Naive B cell (primary cell): ENCODE measurements around the gene RALGAPB. TPM values are rescaled to one million over a fixed set of nuclear protein-coding genes. Genes with fewer than 3 reads are reported as not detected.
"Not testable (repeated sequence)": the region's sequence is repeated elsewhere in the genome, so short reads cannot be mapped to it uniquely, and the experiment has no call there.

ENCODE experiments used
- ATAC-seq, 2 donors: fragments of 150-1000 bp; cut with Tn5 transposase; 2 replicates each; pipeline ENCODE4 v1.10.0; 2021; ENCODE audit warnings: low read depth in 2 of 2, mild to moderate bottlenecking in 2 of 2, moderate library complexity in 2 of 2
- DNase-seq: peaks from one replicate; pipeline ENCODE4 v3.0.0; 2022
- H3K27ac Mint-ChIP-seq, 6 donors: one replicate each; pipeline ENCODE4 v1.8.0; 2020 to 2022; ENCODE audit warnings: mild to moderate bottlenecking in 6 of 6, mixed read lengths in 6 of 6, moderate library complexity in 5 of 6, inconsistent platforms in 2 of 6
- H3K27me3 Mint-ChIP-seq, 3 donors: one replicate each; pipeline ENCODE4 v1.8.0; 2021 to 2022; ENCODE audit warnings: mixed read lengths in 3 of 3, mild to moderate bottlenecking in 1 of 3
- H3K36me3 Mint-ChIP-seq, 2 donors: one replicate each; pipeline ENCODE4 v1.8.0; 2020 to 2022; ENCODE audit warnings: mixed read lengths in 2 of 2, inconsistent platforms in 1 of 2, mild to moderate bottlenecking in 1 of 2
- H3K4me1 Mint-ChIP-seq, 3 donors: one replicate each; pipeline ENCODE4 v1.8.0; 2020 to 2022; ENCODE audit warnings: mixed read lengths in 3 of 3, inconsistent platforms in 1 of 3, mild to moderate bottlenecking in 1 of 3, moderate library complexity in 1 of 3
- H3K4me3 Mint-ChIP-seq, 8 donors: one replicate each; pipeline ENCODE4 v1.8.0; 2020 to 2022; ENCODE audit warnings: mild to moderate bottlenecking in 8 of 8, mixed read lengths in 8 of 8, moderate library complexity in 8 of 8, inconsistent platforms in 2 of 8
- H3K9me3 Mint-ChIP-seq, 7 donors: one replicate each; pipeline ENCODE4 v1.8.0; 2020 to 2022; ENCODE audit warnings: mixed read lengths in 7 of 7, mild to moderate bottlenecking in 5 of 7, inconsistent platforms in 2 of 7, moderate library complexity in 1 of 7
- polyA plus RNA-seq, 6 donors: library from polyadenylated mRNA; unstranded; fragments of 300-500 nt; fragmentation: Illumina TruSeq; gene quantifications; one replicate each; pipeline ENCODE4 v1.2.3, GENCODE V29; 2021; ENCODE audit warnings: low read depth in 6 of 6

RALGAPB gene
- polyA plus RNA-seq, 6 donors from 2014 or later, result 6.3 to 17.4 (median 11.8) TPM

DNA sequence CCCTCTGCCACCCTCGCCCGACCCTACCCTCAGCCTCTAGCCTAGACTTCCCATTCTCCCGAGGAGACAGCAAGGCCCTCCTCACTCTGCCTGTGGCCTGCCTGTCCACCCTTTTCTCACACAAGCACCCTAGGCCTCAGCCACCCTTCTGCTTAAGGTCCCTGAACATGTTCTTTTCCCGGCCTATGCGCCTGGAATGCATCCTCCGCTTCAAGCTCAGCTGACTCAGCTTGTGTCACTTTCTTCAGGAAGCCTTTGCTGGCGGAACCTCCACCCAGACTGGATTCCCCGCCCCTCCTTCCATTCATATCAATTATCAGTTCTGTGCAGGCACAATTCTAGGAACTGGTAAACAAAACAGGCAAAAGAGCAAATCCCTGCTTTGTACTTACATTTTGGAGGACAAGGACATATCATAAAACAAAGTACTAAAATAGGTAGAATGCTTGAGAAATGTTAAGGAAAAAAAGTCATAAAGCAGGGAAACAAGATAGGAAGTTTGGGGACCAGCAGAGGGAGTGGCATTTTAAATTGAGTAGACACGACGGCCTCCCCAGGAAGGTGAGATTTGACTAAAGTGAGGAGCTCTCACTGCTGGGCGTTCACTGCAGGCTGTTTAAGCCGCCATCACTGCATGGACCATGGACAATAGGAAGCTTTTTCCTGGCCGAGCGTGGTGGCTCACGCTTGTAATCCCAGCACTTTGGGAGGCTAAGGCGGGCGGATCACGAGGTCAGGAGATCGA lies 19.6 kb upstream of the RALGAPB start:
- ATAC-seq, result no peak
- peaks cover 19 to 24% of the 10 kb centered on the region in 2 donors for H3K36me3 Mint-ChIP-seq
- H3K27ac Mint-ChIP-seq, result peak overlapping the region in 1 of 6 donors; percentile 58
- no peak for DNase-seq
- H3K27me3 Mint-ChIP-seq, result peaks cover 0 to 5% (median 0%) of the 10 kb centered on the region in 3 donors
- no peaks in the 10 kb centered on the region for H3K9me3 Mint-ChIP-seq
- H3K4me1 Mint-ChIP-seq, result peaks cover 15 to 18% (median 17%) of the 10 kb centered on the region in 3 donors
- H3K4me3 Mint-ChIP-seq, result no peak overlapping the region

DNA sequence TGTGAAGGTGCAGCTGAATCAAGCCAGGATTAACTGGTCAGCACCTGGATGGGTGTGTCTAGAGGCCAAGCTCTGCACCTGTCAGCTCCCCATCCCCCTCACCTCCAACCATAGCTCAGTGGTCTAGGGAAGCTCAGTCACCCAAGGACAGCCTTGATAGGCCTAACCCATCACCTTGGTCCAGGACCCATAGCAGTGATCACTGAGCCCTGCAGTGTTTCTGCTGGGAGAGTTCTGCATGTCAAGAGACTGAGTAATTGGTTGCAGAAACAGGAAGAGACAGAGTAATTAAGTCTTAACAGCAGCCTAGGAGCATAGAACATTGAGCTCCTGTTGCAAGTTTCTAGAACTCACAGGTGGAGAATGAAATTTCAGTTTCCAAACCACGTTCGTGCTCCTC lies 18.7 kb upstream of the RALGAPB start:
- Mint-ChIP-seq H3K27ac (peak overlapping the region in 1 of 6 donors; percentile 63), H3K4me3 (no peak overlapping the region)

DNA sequence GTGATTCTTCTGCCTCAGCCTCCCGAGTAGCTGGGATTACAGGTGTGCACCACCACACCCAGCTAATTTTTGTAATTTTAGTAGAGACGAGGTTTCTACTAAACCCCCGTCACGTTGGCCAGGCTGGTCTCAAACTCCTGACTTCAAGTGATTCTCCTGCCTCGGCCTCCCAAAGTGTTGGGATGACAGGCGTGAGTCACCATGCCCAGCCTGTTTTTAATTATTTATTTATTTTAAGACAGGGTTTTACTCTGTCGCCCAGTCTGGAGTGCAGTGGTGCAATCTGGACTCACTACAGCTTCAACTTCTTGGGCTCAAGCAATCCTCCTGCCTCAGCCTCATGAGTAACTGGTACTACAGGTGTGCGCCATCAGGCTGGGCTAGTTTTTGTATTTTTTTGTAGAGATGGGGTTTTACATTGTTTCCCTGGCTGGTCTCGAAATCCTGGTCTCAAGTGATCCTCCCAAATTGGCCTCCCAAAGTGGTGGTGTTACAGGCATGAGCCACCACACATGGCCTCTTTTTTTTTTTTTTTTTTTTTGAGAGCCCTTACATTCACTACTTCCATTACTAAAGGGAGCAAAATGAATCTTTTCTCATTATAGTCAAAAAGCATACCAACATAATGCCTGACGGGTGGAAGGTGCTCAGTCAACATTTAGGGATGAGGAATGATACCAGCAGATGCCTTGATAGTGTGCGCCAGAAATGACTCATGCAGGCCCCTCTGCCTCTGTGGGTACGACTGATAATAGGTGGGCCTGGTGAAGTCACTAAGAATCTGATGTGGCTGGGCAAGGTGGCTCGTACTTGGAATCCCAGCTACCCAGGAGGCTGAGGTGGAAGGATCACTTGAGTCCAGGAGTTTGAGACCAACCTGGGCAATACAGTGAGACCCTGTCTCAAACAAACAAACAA lies 17.8 kb upstream of the RALGAPB start:
- ATAC-seq, result no peak
- Mint-ChIP-seq H3K9me3 (no peaks in the 10 kb centered on the region), H3K27me3 (peaks cover 0 to 5% (median 0%) of the 10 kb centered on the region in 3 donors), H3K4me1 (peaks cover 1 to 8% (median 4%) of the 10 kb centered on the region in 3 donors), H3K36me3 (peaks cover 12 to 17% of the 10 kb centered on the region in 2 donors), H3K4me3 (peak overlapping the region in 1 of 8 donors; percentile 61), H3K27ac (peak overlapping the region in 2 of 6 donors; percentile 63 to 65)
- no peak for DNase-seq

More for the DNA sequence above, 18.7 kb upstream of the RALGAPB start:
- H3K36me3 Mint-ChIP-seq, result peaks cover 19 to 24% of the 10 kb centered on the region in 2 donors
- DNase-seq, result no peak
- H3K27me3 Mint-ChIP-seq, result peaks cover 0 to 5% (median 0%) of the 10 kb centered on the region in 3 donors
- peak; percentile 41 to 49 for ATAC-seq
- no peaks in the 10 kb centered on the region for H3K9me3 Mint-ChIP-seq
- peaks cover 10 to 12% (median 10%) of the 10 kb centered on the region in 3 donors for H3K4me1 Mint-ChIP-seq

DNA sequence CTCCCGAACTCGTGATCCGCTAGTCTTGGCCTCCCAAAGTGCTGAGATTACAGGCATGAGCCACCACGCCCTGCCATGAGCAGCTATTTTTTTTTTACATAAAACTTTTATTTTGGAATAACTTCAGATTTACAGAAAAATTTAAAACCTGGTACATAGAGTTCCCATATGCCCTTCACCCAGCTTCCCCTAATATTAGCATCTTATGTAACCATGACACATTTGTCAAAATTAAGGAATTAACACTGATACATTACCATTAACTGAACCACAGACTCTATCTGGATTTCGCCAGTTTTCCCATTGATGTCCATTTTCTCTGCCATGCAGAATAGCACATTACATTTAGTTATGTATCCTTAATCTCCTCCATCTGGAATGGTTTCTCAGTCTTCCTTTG lies 14.3 kb upstream of the RALGAPB start:
- no peak overlapping the region for H3K4me3 Mint-ChIP-seq
- ATAC-seq (no peak), DNase-seq (no peak)
- peaks cover 0 to 5% (median 0%) of the 10 kb centered on the region in 3 donors for H3K27me3 Mint-ChIP-seq
- H3K36me3 Mint-ChIP-seq, result no peaks in the 10 kb centered on the region
- no peak overlapping the region for H3K27ac Mint-ChIP-seq
- H3K9me3 Mint-ChIP-seq, result peaks cover 0 to 2% (median 0%) of the 10 kb centered on the region in 7 donors
- peaks cover 0 to 8% (median 3%) of the 10 kb centered on the region in 3 donors for H3K4me1 Mint-ChIP-seq

DNA sequence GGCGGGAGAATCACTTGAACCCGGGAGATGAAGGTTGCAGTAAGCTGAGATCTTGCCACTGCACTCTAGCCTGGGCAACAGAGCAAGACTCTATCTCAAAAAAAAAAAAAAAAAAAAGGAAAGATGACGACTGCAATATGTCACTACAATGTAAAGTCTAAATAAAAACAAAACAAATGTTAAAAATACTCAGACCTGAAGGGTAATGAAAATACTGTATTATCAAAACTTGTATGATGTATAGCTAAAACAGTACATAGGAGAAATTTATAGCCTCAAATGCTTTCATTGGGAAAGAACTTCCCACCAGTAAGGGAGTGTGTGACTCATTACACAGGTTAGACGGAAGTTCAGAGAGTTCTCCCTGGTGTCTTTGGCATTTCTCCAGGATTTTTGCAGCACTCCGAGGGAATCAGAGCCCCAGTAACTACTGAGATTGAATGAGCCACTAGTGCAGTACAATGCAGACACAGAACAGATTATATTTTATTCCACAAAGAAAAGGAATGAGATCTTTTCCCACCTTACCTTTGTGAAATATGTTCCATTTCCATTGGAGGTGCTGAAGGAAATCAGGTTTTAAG lies 12.5 kb upstream of the RALGAPB start:
- Mint-ChIP-seq H3K4me1 (no peaks in the 10 kb centered on the region), H3K36me3 (no peaks in the 10 kb centered on the region), H3K27me3 (peaks cover 0 to 5% (median 0%) of the 10 kb centered on the region in 3 donors), H3K9me3 (peaks cover 0 to 2% (median 0%) of the 10 kb centered on the region in 7 donors), H3K4me3 (no peak overlapping the region), H3K27ac (no peak overlapping the region)
- no peak for ATAC-seq
- no peak for DNase-seq

DNA sequence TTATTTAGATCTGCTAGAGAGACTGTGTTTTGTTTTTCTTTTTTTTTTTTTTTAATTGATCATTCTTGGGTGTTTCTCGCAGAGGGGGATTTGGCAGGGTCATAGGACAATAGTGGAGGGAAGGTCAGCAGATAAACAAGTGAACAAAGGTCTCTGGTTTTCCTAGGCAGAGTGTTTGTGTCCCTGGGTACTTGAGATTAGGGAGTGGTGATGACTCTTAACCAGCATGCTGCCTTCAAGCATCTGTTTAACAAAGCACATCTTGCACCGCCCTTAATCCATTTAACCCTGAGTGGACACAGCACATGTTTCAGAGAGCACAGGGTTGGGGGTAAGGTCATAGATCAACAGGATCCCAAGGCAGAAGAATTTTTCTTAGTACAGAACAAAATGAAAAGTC lies 12.0 kb upstream of the RALGAPB start:
- not testable (repeated sequence) for H3K27ac Mint-ChIP-seq, DNase-seq, H3K36me3 Mint-ChIP-seq, H3K4me3 Mint-ChIP-seq, H3K27me3 Mint-ChIP-seq, ATAC-seq, H3K4me1 Mint-ChIP-seq, H3K9me3 Mint-ChIP-seq

DNA sequence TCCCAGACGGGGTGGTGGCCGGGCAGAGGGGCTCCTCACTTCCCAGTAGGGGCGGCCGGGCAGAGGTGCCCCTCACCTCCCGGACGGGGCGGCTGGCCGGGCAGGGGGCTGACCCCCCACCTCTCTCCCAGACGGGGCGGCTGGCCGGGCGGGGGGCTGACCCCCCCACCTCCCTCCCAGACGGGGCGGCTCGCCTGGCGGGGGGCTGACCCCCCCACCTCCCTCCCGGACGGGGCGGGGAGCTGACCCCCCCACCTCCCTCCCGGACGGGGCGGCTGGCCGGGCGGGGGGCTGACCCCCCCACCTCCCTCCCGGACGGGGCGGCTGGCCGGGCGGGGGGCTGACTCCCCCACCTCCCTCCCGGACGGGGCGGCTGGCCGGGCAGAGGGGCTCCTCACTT lies 11.5 kb upstream of the RALGAPB start:
- H3K4me3 Mint-ChIP-seq, DNase-seq, ATAC-seq, H3K4me1 Mint-ChIP-seq, H3K27ac Mint-ChIP-seq, H3K9me3 Mint-ChIP-seq, H3K36me3 Mint-ChIP-seq, H3K27me3 Mint-ChIP-seq: not testable (repeated sequence)

DNA sequence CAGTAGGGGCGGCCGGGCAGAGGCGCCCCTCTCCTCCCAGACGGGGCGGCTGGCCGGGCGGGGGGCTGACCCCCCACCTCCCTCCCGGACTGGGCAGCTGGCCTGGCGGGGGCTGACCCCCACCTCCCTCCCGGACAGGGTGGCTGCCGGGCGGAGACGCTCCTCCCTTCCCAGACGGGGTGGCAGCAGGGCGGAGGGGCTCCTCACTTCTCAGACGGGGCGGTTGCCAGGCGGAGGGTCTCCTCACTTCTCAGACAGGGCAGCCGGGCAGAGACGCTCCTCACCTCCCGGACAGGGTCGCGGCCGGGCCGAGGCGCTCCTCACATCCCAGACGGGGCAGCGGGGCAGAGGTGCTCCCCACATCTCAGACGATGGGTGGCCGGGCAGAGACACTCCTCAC lies 11.1 kb upstream of the RALGAPB start:
- not testable (repeated sequence) for H3K4me1 Mint-ChIP-seq, H3K4me3 Mint-ChIP-seq, H3K27me3 Mint-ChIP-seq, ATAC-seq, H3K27ac Mint-ChIP-seq, DNase-seq, H3K9me3 Mint-ChIP-seq, H3K36me3 Mint-ChIP-seq

DNA sequence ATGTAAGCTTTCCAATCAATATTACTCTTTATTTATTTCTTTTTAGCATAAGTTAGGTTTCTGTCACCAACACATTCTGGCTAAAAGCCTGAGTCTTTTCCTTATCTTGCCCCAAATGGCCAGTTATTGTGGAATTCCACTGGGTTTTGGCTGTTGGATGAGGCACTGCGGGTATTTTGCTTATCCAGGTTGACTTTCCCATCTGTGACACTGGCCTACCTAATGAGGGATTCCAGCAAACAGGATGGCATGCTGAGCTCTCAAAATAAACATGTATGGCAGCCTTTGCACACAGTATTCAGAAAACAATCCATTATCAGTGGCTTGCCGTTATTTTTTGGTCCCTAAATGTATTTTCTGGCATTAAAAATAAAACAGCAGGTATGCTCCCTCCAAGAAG lies 6.5 kb upstream of the RALGAPB start:
- no peaks in the 10 kb centered on the region for H3K4me1 Mint-ChIP-seq
- DNase-seq, result no peak
- H3K9me3 Mint-ChIP-seq, result peaks cover 0 to 3% (median 0%) of the 10 kb centered on the region in 7 donors
- H3K27me3 Mint-ChIP-seq, result peaks cover 0 to 6% (median 0%) of the 10 kb centered on the region in 3 donors
- peak overlapping the region in 1 of 6 donors; percentile 28 for H3K27ac Mint-ChIP-seq
- H3K36me3 Mint-ChIP-seq, result no peaks in the 10 kb centered on the region
- H3K4me3 Mint-ChIP-seq, result no peak overlapping the region
- ATAC-seq, result no peak

DNA sequence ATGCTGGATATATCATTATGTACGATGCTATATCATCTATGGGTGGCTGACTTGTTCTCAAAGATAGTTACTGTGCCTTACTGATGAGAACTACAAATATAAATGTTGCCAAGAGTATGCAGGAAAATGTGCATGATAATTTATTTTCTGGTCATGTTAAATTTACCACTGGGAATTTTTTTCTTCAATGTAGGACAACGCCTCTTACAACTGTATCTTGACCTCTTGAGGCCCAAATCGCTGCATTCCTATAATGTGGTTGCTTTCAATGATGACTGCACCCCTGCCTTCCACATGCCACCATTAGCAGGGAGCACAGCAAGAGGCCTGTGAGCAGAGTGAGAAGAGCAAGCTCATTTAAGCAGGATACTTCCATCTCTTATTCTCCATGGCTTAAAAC lies 5.7 kb upstream of the RALGAPB start:
- ATAC-seq (no peak), DNase-seq (no peak)
- no peaks in the 10 kb centered on the region for H3K36me3 Mint-ChIP-seq
- H3K27me3 Mint-ChIP-seq, result peaks cover 0 to 6% (median 0%) of the 10 kb centered on the region in 3 donors
- no peak overlapping the region for H3K4me3 Mint-ChIP-seq
- no peak overlapping the region for H3K27ac Mint-ChIP-seq
- H3K4me1 Mint-ChIP-seq, result peaks cover 4 to 5% (median 4%) of the 10 kb centered on the region in 3 donors
- peaks cover 0 to 3% (median 0%) of the 10 kb centered on the region in 7 donors for H3K9me3 Mint-ChIP-seq

DNA sequence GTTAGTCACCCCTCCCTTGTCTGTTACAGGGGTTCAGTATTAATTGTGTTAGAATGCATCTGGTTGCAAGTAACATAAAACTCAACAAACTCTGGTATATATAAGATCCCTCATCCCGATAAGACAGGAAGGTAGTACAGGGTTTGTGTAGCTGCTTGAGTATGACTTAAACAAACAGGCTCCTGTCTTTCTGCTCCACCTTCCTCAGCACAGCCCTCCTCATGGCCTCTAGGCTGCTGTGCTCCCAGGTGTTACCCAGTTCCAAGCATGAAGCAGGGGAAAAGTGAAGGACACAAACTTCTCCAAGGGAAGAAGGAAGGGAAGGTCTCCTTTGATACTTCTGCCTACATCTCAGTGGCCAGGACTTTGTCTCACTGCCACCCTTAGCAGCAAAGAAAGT lies 1.4 kb upstream of the RALGAPB start:
- peak overlapping the region in 4 of 8 donors; percentile 26 to 95 (median 91) for H3K4me3 Mint-ChIP-seq
- H3K36me3 Mint-ChIP-seq, result no peaks in the 10 kb centered on the region
- H3K27ac Mint-ChIP-seq, result peak overlapping the region in 3 of 6 donors; percentile 21 to 89 (median 33)
- H3K9me3 Mint-ChIP-seq, result peaks cover 0 to 3% (median 0%) of the 10 kb centered on the region in 7 donors
- DNase-seq (no peak), ATAC-seq (no peak)
- H3K4me1 Mint-ChIP-seq, result peaks cover 31 to 38% (median 31%) of the 10 kb centered on the region in 3 donors
- H3K27me3 Mint-ChIP-seq, result peaks cover 0 to 6% (median 0%) of the 10 kb centered on the region in 3 donors

DNA sequence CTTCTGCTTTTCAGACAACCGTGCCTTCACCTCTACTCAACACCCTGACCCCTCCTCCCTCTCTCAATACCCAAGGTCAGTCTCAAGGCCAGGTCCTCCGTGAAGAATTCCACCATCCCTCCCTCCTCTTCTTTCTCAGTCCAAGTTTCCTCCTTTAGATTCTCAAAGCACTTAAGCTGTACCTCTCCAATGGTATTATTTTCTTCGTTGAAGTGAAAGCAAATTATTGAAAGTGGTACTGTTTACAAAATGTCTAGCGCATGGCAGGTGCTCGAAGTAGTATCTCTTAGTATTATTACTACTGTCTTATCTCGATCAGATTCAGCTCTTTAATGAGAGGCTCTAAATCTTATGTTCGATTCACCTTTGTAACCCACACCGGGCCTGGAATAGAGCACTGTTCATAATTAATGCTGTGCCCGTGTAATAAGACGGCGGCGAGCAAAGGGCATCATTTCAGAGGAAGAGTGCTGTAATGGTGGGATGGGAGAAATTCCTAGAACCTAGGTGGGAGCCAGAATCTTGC lies 593 bp upstream of the RALGAPB start:
- ATAC-seq (peak; percentile 11 to 13), DNase-seq (no peak)
- H3K36me3 Mint-ChIP-seq, result no peaks in the 10 kb centered on the region
- H3K27me3 Mint-ChIP-seq, result peaks cover 0 to 6% (median 0%) of the 10 kb centered on the region in 3 donors
- H3K9me3 Mint-ChIP-seq, result peaks cover 0 to 3% (median 0%) of the 10 kb centered on the region in 7 donors
- peak overlapping the region; percentile 79 to 95 (median 90) for H3K27ac Mint-ChIP-seq
- peaks cover 37 to 44% (median 39%) of the 10 kb centered on the region in 3 donors for H3K4me1 Mint-ChIP-seq
- peak overlapping the region; percentile 88 to 95 (median 92) for H3K4me3 Mint-ChIP-seq

DNA sequence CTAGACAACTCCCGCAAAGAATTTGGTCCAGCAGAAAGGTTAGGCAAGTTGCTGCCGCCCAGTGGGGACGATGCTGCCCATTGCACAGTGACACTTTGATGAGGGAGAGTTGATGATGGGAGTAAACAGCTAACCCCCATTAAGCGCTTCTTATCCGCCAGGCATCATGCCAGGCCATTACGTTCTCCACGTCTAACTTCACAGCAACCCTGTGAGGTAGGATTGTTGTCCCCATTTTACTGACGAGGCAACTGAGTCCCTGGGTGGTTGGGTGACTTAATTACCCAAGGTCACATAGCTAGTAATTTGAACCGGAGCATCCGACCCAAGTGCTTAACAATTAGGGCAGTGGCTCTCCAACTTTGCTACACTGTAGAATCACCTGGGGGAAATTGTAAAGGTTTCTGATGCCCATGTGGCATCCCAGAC lies 738 bp downstream of the RALGAPB start:
- peak overlapping the region; percentile 78 to 95 (median 91) for H3K4me3 Mint-ChIP-seq
- no peak for DNase-seq
- peaks cover 37 to 49% (median 39%) of the 10 kb centered on the region in 3 donors for H3K4me1 Mint-ChIP-seq

More for the DNA sequence above, 738 bp downstream of the RALGAPB start:
- Mint-ChIP-seq H3K27me3 (peaks cover 0 to 6% (median 0%) of the 10 kb centered on the region in 3 donors), H3K27ac (peak overlapping the region; percentile 22 to 89 (median 79)), H3K36me3 (no peaks in the 10 kb centered on the region), H3K9me3 (peaks cover 0 to 3% (median 0%) of the 10 kb centered on the region in 7 donors)
- ATAC-seq, result no peak
